Ishikawa (cell line): ENCODE results near the gene LRFN2.

ENCODE experiments used
- CEBPB ChIP-seq: IDR thresholded peaks from 2 replicates; pipeline ENCODE4 v1.6.1; 2012
- EP300 ChIP-seq: IDR thresholded peaks from 2 replicates; pipeline ENCODE4 v1.6.1; 2012; ENCODE audit warnings: borderline replicate concordance
- FOXM1 ChIP-seq: IDR thresholded peaks from 2 replicates; pipeline ENCODE4 v1.6.1; 2012; ENCODE audit warnings: low read depth, borderline replicate concordance
- MAX ChIP-seq: IDR thresholded peaks from 2 replicates; pipeline ENCODE4 v1.6.1; 2012
- RAD21 ChIP-seq: IDR thresholded peaks from 2 replicates; pipeline ENCODE4 v1.6.1; 2012; ENCODE audit warnings: low read depth
- REST ChIP-seq: IDR thresholded peaks from 2 replicates; pipeline ENCODE4 v1.6.1; 2012; ENCODE audit warnings: low read depth, mild to moderate bottlenecking
- TAF1 ChIP-seq: IDR thresholded peaks from 2 replicates; pipeline ENCODE4 v1.6.1; 2012; ENCODE audit warnings: low read depth, mild to moderate bottlenecking
- USF1 ChIP-seq: IDR thresholded peaks from 2 replicates; pipeline ENCODE4 v1.6.1; 2012

GRCh38 chr6:40413239-40413638 lies 173.9 kb downstream of the LRFN2 start:
- no peak for TF ChIP-seq RAD21
- no peak for TF ChIP-seq EP300
- TF ChIP-seq MAX: no peak
- no peak for TF ChIP-seq USF1
- TF ChIP-seq REST: no peak
- TF ChIP-seq FOXM1: no peak
- no peak for TF ChIP-seq CEBPB
- TF ChIP-seq TAF1: no peak
